Measurements from ENCODE around the gene C20orf173.

DNA sequence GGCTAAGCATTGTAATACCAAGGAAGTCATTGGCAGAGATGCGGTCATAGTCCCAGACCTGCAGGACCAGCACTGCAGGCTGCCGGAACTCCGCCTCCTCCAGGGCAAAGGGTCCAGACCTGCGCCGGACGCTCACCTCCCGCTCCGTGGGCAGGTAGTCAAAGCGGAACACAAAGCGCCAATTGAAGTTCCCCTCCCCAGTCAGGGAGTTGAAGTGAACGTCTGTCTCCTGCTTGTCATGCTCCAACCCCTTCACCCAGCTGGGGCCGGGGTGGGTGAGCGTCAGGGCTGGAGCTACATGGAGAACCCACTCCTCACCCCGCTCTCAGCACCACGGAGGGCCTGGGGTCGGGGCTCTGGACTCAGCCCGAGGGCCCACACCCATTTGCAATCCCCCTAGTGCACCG, 30.7 kb upstream of the C20orf173 start:
- TF ChIP-seq, protein P1, sequence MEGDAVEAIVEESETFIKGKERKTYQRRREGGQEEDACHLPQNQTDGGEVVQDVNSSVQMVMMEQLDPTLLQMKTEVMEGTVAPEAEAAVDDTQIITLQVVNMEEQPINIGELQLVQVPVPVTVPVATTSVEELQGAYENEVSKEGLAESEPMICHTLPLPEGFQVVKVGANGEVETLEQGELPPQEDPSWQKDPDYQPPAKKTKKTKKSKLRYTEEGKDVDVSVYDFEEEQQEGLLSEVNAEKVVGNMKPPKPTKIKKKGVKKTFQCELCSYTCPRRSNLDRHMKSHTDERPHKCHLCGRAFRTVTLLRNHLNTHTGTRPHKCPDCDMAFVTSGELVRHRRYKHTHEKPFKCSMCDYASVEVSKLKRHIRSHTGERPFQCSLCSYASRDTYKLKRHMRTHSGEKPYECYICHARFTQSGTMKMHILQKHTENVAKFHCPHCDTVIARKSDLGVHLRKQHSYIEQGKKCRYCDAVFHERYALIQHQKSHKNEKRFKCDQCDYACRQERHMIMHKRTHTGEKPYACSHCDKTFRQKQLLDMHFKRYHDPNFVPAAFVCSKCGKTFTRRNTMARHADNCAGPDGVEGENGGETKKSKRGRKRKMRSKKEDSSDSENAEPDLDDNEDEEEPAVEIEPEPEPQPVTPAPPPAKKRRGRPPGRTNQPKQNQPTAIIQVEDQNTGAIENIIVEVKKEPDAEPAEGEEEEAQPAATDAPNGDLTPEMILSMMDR (IDR thresholded peaks at IDR 0.05), result no peak
- TF ChIP-seq EZH2 (IDR thresholded peaks at IDR 0.05) (no peak), EZH2phosphoT487 (IDR thresholded peaks at IDR 0.05) (no peak)
